ENCODE data around the gene CSTF3. TPM values are rescaled to one million over a fixed set of nuclear protein-coding genes. Genes with fewer than 3 reads are reported as not detected.

Gene CSTF3
- total RNA-seq, 1 donor from 2014 or later: 36.5 TPM

- no peak for DNase-seq (ENCODE audit: low spot score)
- Mint-ChIP-seq H3K27ac (peak overlapping the region; percentile 21), H3K4me1 (ENCODE audit: low read depth) (peaks cover 20% of the 10 kb centered on the region), H3K36me3 (ENCODE audit: low read depth) (peaks cover 27% of the 10 kb centered on the region), H3K4me3 (no peak overlapping the region), H3K27me3 (ENCODE audit: insufficient read depth) (no peaks in the 10 kb centered on the region), H3K9me3 (no peaks in the 10 kb centered on the region)
- intact Hi-C loops (cut with micrococcal nuclease): loop anchor here (1.0 to 5.0 kb wide), 3 partner anchors 20 to 679 kb away; partner anchors contain the start of gene HIPK3
Measured at GRCh38 chr11:33043221-33043830, 118.0 kb downstream of the CSTF3 start.

GRCh38 chr11:33040862-33041453 is 120.3 kb downstream of the CSTF3 start:
- intact Hi-C loops (cut with micrococcal nuclease): loop anchor here (1.0 to 5.0 kb wide), 5 partner anchors 30 to 681 kb away; partner anchors contain the start of genes C11orf91, CSTF3 and HIPK3
- Mint-ChIP-seq H3K27me3 (ENCODE audit: insufficient read depth) (peaks cover 6% of the 10 kb centered on the region), H3K4me1 (ENCODE audit: low read depth) (peaks cover 20% of the 10 kb centered on the region), H3K36me3 (ENCODE audit: low read depth) (peaks cover 12% of the 10 kb centered on the region), H3K27ac (peak overlapping the region; percentile 90), H3K9me3 (no peaks in the 10 kb centered on the region), H3K4me3 (peak overlapping the region; percentile 93)
- no peak for DNase-seq (ENCODE audit: low spot score)

- peaks cover 9% of the 10 kb centered on the region for H3K27me3 Mint-ChIP-seq (ENCODE audit: insufficient read depth)
- H3K36me3 Mint-ChIP-seq (ENCODE audit: low read depth): peaks cover 7% of the 10 kb centered on the region
- intact Hi-C loops (cut with micrococcal nuclease): loop anchor here (1.0 to 5.0 kb wide), 5 partner anchors 29 to 682 kb away; partner anchors contain the start of genes C11orf91, CSTF3 and HIPK3
- peaks cover 20% of the 10 kb centered on the region for H3K4me1 Mint-ChIP-seq (ENCODE audit: low read depth)
- no peak for DNase-seq (ENCODE audit: low spot score)
- H3K9me3 Mint-ChIP-seq: no peaks in the 10 kb centered on the region
- peak overlapping the region; percentile 90 for H3K27ac Mint-ChIP-seq
- peak overlapping the region; percentile 93 for H3K4me3 Mint-ChIP-seq
Measured at GRCh38 chr11:33040033-33040861, 121.0 kb downstream of the CSTF3 start.

GRCh38 chr11:33039274-33040032 is 121.8 kb downstream of the CSTF3 start, which contains the start of gene TCP11L1:
Gene TCP11L1, plus strand, starts transcription at chr11:33039572. Its CDS starts 4,202 bp downstream, at chr11:33043774.
- Mint-ChIP-seq H3K27ac (peak within 1 kb of the TSS; percentile 90), H3K27me3 (ENCODE audit: insufficient read depth) (peaks cover 13% of the 10 kb centered on the region), H3K4me3 (peak within 1 kb of the TSS; percentile 93), H3K4me1 (ENCODE audit: low read depth) (peaks cover 20% of the 10 kb centered on the region), H3K9me3 (no peaks in the 10 kb centered on the region), H3K36me3 (ENCODE audit: low read depth) (peaks cover 7% of the 10 kb centered on the region)
- intact Hi-C loops (cut with micrococcal nuclease): loop anchor here (1.0 to 10.0 kb wide), 10 partner anchors 28 to 1395 kb away; partner anchors contain the start of genes C11orf91, CAT, CSTF3 and EIF3M
- DNase-seq (ENCODE audit: low spot score): peak; percentile 72

- Mint-ChIP-seq H3K4me3 (no peak overlapping the region), H3K9me3 (no peaks in the 10 kb centered on the region)
- intact Hi-C loops (cut with micrococcal nuclease): loop anchor here (10.0 kb wide), 2 partner anchors 450 to 1400 kb away; partner anchors contain the start of genes CAT and EIF3M
Measured at GRCh38 chr11:33035011-33035410, 126.3 kb downstream of the CSTF3 start.

More at GRCh38 chr11:33035011-33035410, 126.3 kb downstream of the CSTF3 start:
- Mint-ChIP-seq H3K4me1 (ENCODE audit: low read depth) (no peaks in the 10 kb centered on the region), H3K27ac (no peak overlapping the region), H3K27me3 (ENCODE audit: insufficient read depth) (peaks cover 39% of the 10 kb centered on the region), H3K36me3 (ENCODE audit: low read depth) (peaks cover 2% of the 10 kb centered on the region)
- no peak for DNase-seq (ENCODE audit: low spot score)

Other genes starting within 250 kb of the CSTF3 start
- gene DEPDC7, start 145.6 kb downstream of the CSTF3 start, total RNA-seq: 0.26 and 0.61 TPM in 2 replicates
- gene TCP11L1, start 121.9 kb downstream of the CSTF3 start, total RNA-seq: 15.0 and 16.1 TPM in 2 replicates
- gene HIPK3, start 95.9 kb upstream of the CSTF3 start, total RNA-seq: 37.7 and 38.8 TPM in 2 replicates
- gene KIAA1549L, start 214.6 kb upstream of the CSTF3 start, total RNA-seq: not detected in 2 replicates